Endothelial cell of umbilical vein (primary cell): ENCODE measurements around the gene KCNJ6. TPM values are rescaled to one million over a fixed set of nuclear protein-coding genes. Genes with fewer than 3 reads are reported as not detected.

Source experiments
- BruUV-seq: library from RNA; stranded (reverse); fragments of 400-500 nt; replicated peaks from 2 replicates; lab custom pipeline; 2021; lab: Mats Ljungman, UMichigan
- CTCF ChIA-PET: fragments of 300-600, 350-600 bp; sonication (Branson Sonifier 250); formaldehyde crosslinking; loops from one replicate; lab custom pipeline; 2021; ENCODE audit warnings: antibody characterized with exemption, inconsistent platforms; lab: Charles Lee
- POLR2A ChIA-PET: fragments of 300-600, 350-600 bp; sonication (Branson Sonifier 250); formaldehyde crosslinking; loops from one replicate; lab custom pipeline; 2021; ENCODE audit warnings: antibody characterized with exemption, inconsistent platforms; lab: Charles Lee
- DNase-seq: peaks from one replicate; pipeline ENCODE4 v3.0.0-alpha.2; 2011; ENCODE audit warnings: low read depth, low spot score
- FAIRE-seq: peaks from 2 replicates; lab custom pipeline; 2011; peaks lifted over from hg19 to GRCh38; lab: Jason Lieb, UNC
- H2AFZ ChIP-seq: 2 replicates; pipeline ENCODE4 v1.6.0; 2012; ENCODE audit warnings: low read depth, low read length, control low read depth, inconsistent platforms
- H3K27ac ChIP-seq: 2 replicates; pipeline ENCODE4 v1.5.1; 2011; ENCODE audit warnings: low read depth, mild to moderate bottlenecking, control low read depth, low read length, moderate library complexity; ENCODE audit not compliant: insufficient read depth
- H3K27me3 ChIP-seq, 2 experiments: 2 replicates each; pipeline versions ENCODE4 v1.6.0 to v1.6.1; 2011; ENCODE audit warnings: low read length in 2 of 2, mixed read lengths in 1 of 2; ENCODE audit not compliant: control insufficient read depth in 2 of 2, insufficient read depth in 2 of 2
- H3K36me3 ChIP-seq, 2 experiments: 2 replicates in 1 of 2; 3 replicates in 1 of 2; pipeline ENCODE4 v1.5.1; 2011; ENCODE audit warnings: low read length in 2 of 2, mild to moderate bottlenecking in 1 of 2, moderate library complexity in 1 of 2; ENCODE audit not compliant: control insufficient read depth in 2 of 2, insufficient read depth in 2 of 2; ENCODE audit errors: extremely low read depth in 1 of 2
- H3K4me1 ChIP-seq: 3 replicates; pipeline ENCODE4 v1.5.1; 2011; ENCODE audit warnings: mild to moderate bottlenecking, low read length; ENCODE audit not compliant: control insufficient read depth, insufficient read depth; ENCODE audit errors: extremely low read depth
- H3K4me2 ChIP-seq: 2 replicates; pipeline ENCODE4 v1.6.1; 2011; ENCODE audit warnings: low read length, control low read depth, mixed read lengths; ENCODE audit not compliant: insufficient read depth
- H3K4me3 ChIP-seq, 3 experiments: fragments of 200-600 bp in 1 of 3; sonication (generic), shearing (Covaris generic) in 1 of 3; replicated peaks in 1 of 3; 2 replicates each; pipeline ENCODE4 v1.5.1; 2011 to 2016; ENCODE audit warnings: control low read depth in 3 of 3, low read length in 3 of 3, mild to moderate bottlenecking in 2 of 3, inconsistent platforms in 1 of 3, low read depth in 1 of 3, moderate library complexity in 1 of 3; ENCODE audit not compliant: insufficient read depth in 1 of 3
- H3K79me2 ChIP-seq: 2 replicates; pipeline ENCODE4 v1.6.0; 2012; ENCODE audit warnings: low read length, inconsistent platforms; ENCODE audit not compliant: control insufficient read depth, insufficient read depth
- H3K9ac ChIP-seq: replicated peaks from 2 replicates; pipeline ENCODE3; 2011; ENCODE audit warnings: low read length, control low read depth; ENCODE audit not compliant: insufficient read depth; ENCODE audit errors: extremely low read depth
- H3K9me1 ChIP-seq: replicated peaks from 3 replicates; pipeline ENCODE4 v1.6.0; 2011; ENCODE audit warnings: mild to moderate bottlenecking, low read length; ENCODE audit not compliant: control insufficient read depth, insufficient read depth; ENCODE audit errors: extremely low read depth
- H3K9me3 ChIP-seq: replicated peaks from 2 replicates; pipeline ENCODE4 v1.5.1; 2012; ENCODE audit warnings: low read length, inconsistent platforms; ENCODE audit not compliant: control insufficient read depth, insufficient read depth
- H4K20me1 ChIP-seq: replicated peaks from 2 replicates; pipeline ENCODE3; 2011; ENCODE audit warnings: mild to moderate bottlenecking, low read length; ENCODE audit not compliant: control insufficient read depth, insufficient read depth; ENCODE audit errors: extremely low read depth
- CTCF ChIP-seq, 2 donors: IDR thresholded peaks; 1 replicate in 1 of 2; 2 replicates in 1 of 2; pipeline ENCODE4 v1.5.1; 2011; ENCODE audit warnings: low read length in 2 of 2, mild to moderate bottlenecking in 2 of 2, moderate library complexity in 2 of 2, control low read depth in 1 of 2, inconsistent platforms in 1 of 2, low read depth in 1 of 2; ENCODE audit not compliant: insufficient read depth in 1 of 2; ENCODE audit errors: extremely low read depth in 1 of 2
- EZH2 ChIP-seq: IDR thresholded peaks from 2 replicates; pipeline ENCODE4 v1.6.1; 2012; ENCODE audit warnings: borderline replicate concordance, low read depth, mild to moderate bottlenecking, moderate library complexity, low read length, inconsistent platforms; ENCODE audit not compliant: severe bottlenecking
- FOS ChIP-seq: IDR thresholded peaks from 2 replicates; pipeline ENCODE4 v1.6.1; 2011; ENCODE audit warnings: mild to moderate bottlenecking, low read length, moderate library complexity, borderline replicate concordance; ENCODE audit not compliant: insufficient read depth
- GATA2 ChIP-seq: IDR thresholded peaks from 2 replicates; pipeline ENCODE4 v1.7.0; 2011; ENCODE audit warnings: low read depth, mild to moderate bottlenecking, moderate library complexity, mixed read lengths, low read length; ENCODE audit not compliant: insufficient read length, insufficient read depth
- JUN ChIP-seq: IDR thresholded peaks from 2 replicates; pipeline ENCODE4 v1.6.1; 2011; ENCODE audit warnings: borderline replicate concordance, low read depth; ENCODE audit not compliant: insufficient read length, insufficient read depth
- MYC ChIP-seq: IDR thresholded peaks from one replicate; pipeline ENCODE4 v1.6.1; 2011; ENCODE audit warnings: mild to moderate bottlenecking, low read depth, low read length
- POLR2A ChIP-seq: IDR thresholded peaks from 2 replicates; pipeline ENCODE4 v1.6.1; 2012; ENCODE audit warnings: low read depth, mild to moderate bottlenecking, control low read depth, low read length
- POLR2AphosphoS5 ChIP-seq: IDR thresholded peaks from 2 replicates; pipeline ENCODE4 v1.6.1; 2012; ENCODE audit warnings: low read depth, mild to moderate bottlenecking, control low read depth, low read length, moderate library complexity; ENCODE audit not compliant: insufficient read depth
- dilution Hi-C: fragments of 300-500 bp; cut with MboI; formaldehyde crosslinking; loops from one replicate; pipeline ENCODE4 v1.15.0; 2019; ENCODE audit warnings: low sequenced_read_pairs; ENCODE audit not compliant: extremely low pct_ligation_motif_present
- intact Hi-C: fragments of 100-400 bp; cut with micrococcal nuclease; formaldehyde crosslinking; loops from one replicate; pipeline ENCODE4 v1.10.0; 2022
- polyA plus RNA-seq, 4 experiments: library from polyadenylated mRNA; depleted of rRNA in 3 of 4; stranded (reverse) in 3 of 4; unstranded in 1 of 4; fragments of >200 nt; gene quantifications; 2 replicates each; pipeline versions ENCODE4 v1.2.1 to v1.2.3, GENCODE V29; 2011 to 2012; ENCODE audit warnings: missing spikeins in 1 of 4
- total RNA-seq: library from RNA; stranded (reverse); gene quantifications from 2 replicates; pipeline ENCODE4 v1.2.3, GENCODE V29; 2021
- TF ChIP-seq, protein P1 (sequence below): IDR thresholded peaks from 2 replicates; pipeline ENCODE4 v1.6.1; 2011; ENCODE audit not compliant: insufficient read depth, insufficient read length

KCNJ6 gene
- total and polyA plus RNA-seq, 2 donors (not counting 3 experiments of a cell fraction or from before 2014, with no cell fraction given): not detected

GRCh38 chr21:37673801-37674575, 242.3 kb downstream of the KCNJ6 start:
- BruUV-seq: no TSS peak
- DNase-seq (no peak), FAIRE-seq (no peak)
- Histone ChIP-seq H3K9me1 (no peaks in the 10 kb centered on the region), H2AFZ (no peak overlapping the region), H3K27me3 (peaks cover 4 to 11% of the 10 kb centered on the region in 2 experiments), H3K4me1 (peaks cover 3% of the 10 kb centered on the region), H3K79me2 (no peaks in the 10 kb centered on the region), H3K9ac (no peak overlapping the region), H3K4me2 (no peak overlapping the region), H3K4me3 (no peak overlapping the region), H3K9me3 (no peaks in the 10 kb centered on the region), H3K36me3 (no peaks in the 10 kb centered on the region), H3K27ac (no peak overlapping the region), H4K20me1 (no peaks in the 10 kb centered on the region)
- ChIA-PET POLR2A (no interaction called here), CTCF (interaction anchor here (0.6 to 3.7 kb wide), 29 partner anchors 9 to 697 kb away, joined by 3 to 38 read pairs (median 5); partner anchors contain the start of gene VPS26C)
- dilution Hi-C loops: no loop called here
- TF ChIP-seq EZH2: no peak
- no peak for TF ChIP-seq MYC
- no peak for TF ChIP-seq GATA2
- no peak for TF ChIP-seq POLR2AphosphoS5
- TF ChIP-seq CTCF (IDR thresholded peaks at IDR 0.05; ENCODE audit: extremely low read depth in 1 of 2, insufficient read depth in 1 of 2, low read depth in 1 of 2, low read length in 2 of 2): no peak
- no peak for TF ChIP-seq POLR2A
- no peak for TF ChIP-seq JUN
- TF ChIP-seq, protein P1, sequence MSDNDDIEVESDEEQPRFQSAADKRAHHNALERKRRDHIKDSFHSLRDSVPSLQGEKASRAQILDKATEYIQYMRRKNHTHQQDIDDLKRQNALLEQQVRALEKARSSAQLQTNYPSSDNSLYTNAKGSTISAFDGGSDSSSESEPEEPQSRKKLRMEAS: no peak
- no peak for TF ChIP-seq FOS
- intact Hi-C loops: no loop called here
